AG08395 (cell line): ENCODE data around the gene CASK.

Experiments
- DNase-seq: peaks from one replicate; pipeline ENCODE4 v3.0.0; 2012; ENCODE audit warnings: mixed read lengths, low spot score

CASK gene

DNA sequence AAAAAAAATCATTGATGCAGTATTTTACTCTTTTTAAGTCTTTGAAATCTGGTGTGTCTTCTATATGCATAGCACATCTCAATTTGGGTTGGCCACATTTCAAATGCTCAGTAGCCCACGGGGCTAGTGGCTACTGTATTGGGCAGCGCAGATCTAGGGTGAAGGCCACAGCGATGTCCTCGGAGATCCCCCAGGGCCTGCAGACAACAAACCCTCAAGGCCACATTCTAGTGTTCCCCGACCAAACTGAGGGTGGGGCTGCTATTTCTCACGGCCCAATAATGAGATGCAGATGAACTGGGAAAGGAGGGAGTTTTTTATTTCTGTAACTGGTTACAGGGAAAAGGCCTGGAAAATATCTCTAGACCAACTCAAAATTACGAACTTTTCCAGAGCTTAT lies 452.6 kb downstream of the CASK start:
- no peak for DNase-seq

DNA sequence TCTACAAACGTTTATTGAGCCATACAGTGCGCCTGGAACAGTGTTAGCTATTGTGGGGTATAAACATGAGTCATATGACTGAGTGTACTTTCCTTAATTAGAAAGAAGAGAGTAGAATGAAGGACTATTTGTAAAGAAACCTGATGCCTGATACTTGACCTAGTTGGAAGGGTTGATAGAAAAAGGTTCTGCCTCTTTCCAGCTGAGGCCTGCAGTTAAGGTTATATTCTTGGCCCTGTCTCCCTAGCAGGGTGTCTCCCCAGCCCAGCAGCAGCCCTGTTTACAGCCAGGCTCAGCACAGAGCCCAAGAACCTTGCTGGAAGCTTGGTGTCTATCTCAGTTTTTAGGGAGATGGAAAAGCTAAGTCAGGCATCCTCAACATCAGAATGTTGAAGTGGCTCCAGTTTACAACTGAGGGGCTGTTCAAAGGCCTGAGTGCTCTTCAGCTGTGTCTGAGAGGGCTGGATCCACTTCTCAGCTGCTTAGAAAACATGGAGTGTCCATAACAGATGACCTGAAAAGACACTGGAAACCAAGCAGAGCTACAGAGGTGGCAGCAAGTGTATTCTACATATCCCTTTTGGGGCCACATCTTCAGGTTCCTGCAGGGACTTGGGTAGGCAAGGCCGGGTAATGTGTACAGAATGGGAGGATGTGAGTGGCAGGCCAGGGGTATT lies 454.6 kb downstream of the CASK start:
- no peak for DNase-seq
